IMR-90 (cell line): ENCODE measurements around the gene NTRK2. TPM values are rescaled to one million over a fixed set of nuclear protein-coding genes. Genes with fewer than 3 reads are reported as not detected.

ENCODE experiments used
- ATAC-seq: fragments of 200-7000 bp; cut with Tn5 transposase; 2 replicates; pipeline ENCODE4 v1.9.1; 2020; ENCODE audit warnings: low read depth, mild to moderate bottlenecking, moderate library complexity
- BruUV-seq: library from RNA; stranded (reverse); fragments of 400-500 nt; replicated peaks from 2 replicates; lab custom pipeline; 2021; lab: Mats Ljungman, UMichigan
- CTCF ChIA-PET: fragments of 300-600 bp; formaldehyde crosslinking; extraction: SDS; loops from one replicate; lab custom pipeline; 2021; ENCODE audit warnings: antibody characterized with exemption; lab: Yijun Ruan, JAX
- POLR2A ChIA-PET: fragments of 300-600 bp; sonication (Branson Sonifier 250); formaldehyde crosslinking; loops from one replicate; lab custom pipeline; 2022; ENCODE audit warnings: antibody characterized with exemption; ENCODE audit not compliant: unreplicated experiment; lab: Charles Lee
- DNase-seq: peaks from one replicate; pipeline ENCODE4 v3.0.0; 2013
- H2AFZ ChIP-seq: replicated peaks from 2 replicates; pipeline ENCODE3; 2013; ENCODE audit warnings: low read length, mild to moderate bottlenecking; ENCODE audit not compliant: poor library complexity
- H2AK5ac ChIP-seq: 2 replicates; pipeline ENCODE4 v1.6.1; 2013; ENCODE audit warnings: low read depth, low read length, inconsistent platforms
- H2AK9ac ChIP-seq: replicated peaks from 2 replicates; pipeline ENCODE3; 2013; ENCODE audit warnings: mild to moderate bottlenecking, low read depth, low read length, moderate library complexity; ENCODE audit not compliant: poor library complexity
- H2BK120ac ChIP-seq: 2 replicates; pipeline ENCODE4 v1.6.1; 2013; ENCODE audit warnings: low read depth, low read length, inconsistent platforms
- H2BK15ac ChIP-seq: 3 replicates; pipeline ENCODE4 v1.6.1; 2013; ENCODE audit warnings: low read depth, low read length, inconsistent platforms
- H2BK20ac ChIP-seq: 2 replicates; pipeline ENCODE4 v1.6.1; 2013; ENCODE audit warnings: low read depth, mild to moderate bottlenecking, inconsistent platforms, low read length, moderate library complexity
- H2BK5ac ChIP-seq: 2 replicates; pipeline ENCODE4 v1.6.1; 2013; ENCODE audit warnings: mild to moderate bottlenecking, low read depth, low read length, inconsistent platforms; ENCODE audit not compliant: poor library complexity, severe bottlenecking
- H3K14ac ChIP-seq: replicated peaks from 2 replicates; pipeline ENCODE4 v1.6.1; 2013; ENCODE audit warnings: low read depth, low read length, inconsistent platforms
- H3K18ac ChIP-seq: 2 replicates; pipeline ENCODE4 v1.6.1; 2013; ENCODE audit warnings: low read depth, low read length, control low read depth
- H3K23ac ChIP-seq: 2 replicates; pipeline ENCODE4 v1.6.1; 2013; ENCODE audit warnings: low read depth, low read length, inconsistent platforms
- H3K27ac ChIP-seq: 2 replicates; pipeline ENCODE4 v1.5.1; 2013; ENCODE audit warnings: mild to moderate bottlenecking, control low read depth, low read length; ENCODE audit not compliant: insufficient read depth
- H3K27me3 ChIP-seq: 2 replicates; pipeline ENCODE4 v1.6.1; 2013; ENCODE audit warnings: low read length; ENCODE audit not compliant: control insufficient read depth, insufficient read depth
- H3K36me3 ChIP-seq: 2 replicates; pipeline ENCODE4 v1.6.1; 2013; ENCODE audit warnings: low read length, mixed read lengths; ENCODE audit not compliant: control insufficient read depth, insufficient read depth
- H3K4ac ChIP-seq: 2 replicates; pipeline ENCODE4 v1.6.1; 2013; ENCODE audit warnings: low read depth, low read length, inconsistent platforms
- H3K4me1 ChIP-seq: 2 replicates; pipeline ENCODE4 v1.6.1; 2013; ENCODE audit warnings: low read length, mixed read lengths; ENCODE audit not compliant: control insufficient read depth, insufficient read depth
- H3K4me2 ChIP-seq: 2 replicates; pipeline ENCODE4 v1.6.1; 2013; ENCODE audit warnings: low read depth, mild to moderate bottlenecking, control low read depth, low read length, moderate library complexity
- H3K4me3 ChIP-seq: 2 replicates; pipeline ENCODE4 v1.5.1; 2013; ENCODE audit warnings: low read depth, mild to moderate bottlenecking, control low read depth, low read length, moderate library complexity; ENCODE audit not compliant: insufficient read depth
- H3K56ac ChIP-seq: 2 replicates; pipeline ENCODE4 v1.6.1; 2013; ENCODE audit warnings: low read length, inconsistent platforms; ENCODE audit not compliant: insufficient read depth; ENCODE audit errors: extremely low read depth
- H3K79me1 ChIP-seq, 2 experiments: 2 replicates each; pipeline ENCODE4 v1.6.1; 2013; ENCODE audit warnings: low read length in 2 of 2, inconsistent platforms in 1 of 2, low read depth in 1 of 2
- H3K9ac ChIP-seq: 2 replicates; pipeline ENCODE4 v1.6.1; 2013; ENCODE audit warnings: low read depth, low read length, control low read depth
- H3K9me1 ChIP-seq: 2 replicates; pipeline ENCODE4 v1.6.1; 2013; ENCODE audit warnings: low read length, inconsistent platforms; ENCODE audit not compliant: insufficient read depth
- H3K9me3 ChIP-seq: 2 replicates; pipeline ENCODE4 v1.6.1; 2013; ENCODE audit warnings: low read length; ENCODE audit not compliant: control insufficient read depth, insufficient read depth
- H4K20me1 ChIP-seq: 2 replicates; pipeline ENCODE4 v1.6.1; 2013; ENCODE audit warnings: low read length, inconsistent platforms; ENCODE audit not compliant: insufficient read depth
- H4K5ac ChIP-seq: 2 replicates; pipeline ENCODE4 v1.6.1; 2013; ENCODE audit warnings: mild to moderate bottlenecking, low read depth, low read length, control low read depth
- H4K8ac ChIP-seq, 2 experiments: 2 replicates each; pipeline ENCODE4 v1.6.1; 2013; ENCODE audit warnings: low read depth in 2 of 2, low read length in 2 of 2, control low read depth in 1 of 2, inconsistent platforms in 1 of 2
- H4K91ac ChIP-seq: 2 replicates; pipeline ENCODE4 v1.6.1; 2013; ENCODE audit warnings: low read depth, low read length, inconsistent platforms; ENCODE audit not compliant: insufficient read depth
- CHD1 ChIP-seq: IDR thresholded peaks from 2 replicates; pipeline ENCODE4 v1.6.1; 2012; ENCODE audit warnings: low read depth, low read length, improper control_type of control experiment
- WGBS, 2 experiments: methylation state at CpG; one replicate each; pipeline versions ENCODE4 v1.1.5 to v1.1.7; 2013; ENCODE audit warnings: missing lambda C conversion rate in 2 of 2; ENCODE audit not compliant: insufficient read length in 1 of 2; ENCODE audit errors: extremely low coverage in 2 of 2; 5-methylcytosine and 5-hydroxymethylcytosine counted together
- dilution Hi-C: fragments of 300-500 bp; cut with HindIII; formaldehyde crosslinking; loops from one replicate; pipeline ENCODE4 v1.14.3; 2018; ENCODE audit warnings: low sequenced_read_pairs; ENCODE audit not compliant: unreplicated experiment
- in situ Hi-C: fragments of 300-500 bp; cut with MboI; formaldehyde crosslinking; loops from 3 replicates; pipeline ENCODE4 v1.14.3; 2019; ENCODE audit warnings: low sequenced_read_pairs, inconsistent platforms, mixed read lengths
- intact Hi-C: fragments of 100-400 bp; cut with micrococcal nuclease; formaldehyde crosslinking; loops from 2 replicates; pipeline ENCODE4 v1.10.0; 2022
- polyA plus RNA-seq, 3 experiments: library from polyadenylated mRNA; depleted of rRNA; stranded (reverse); fragments of >200 nt; gene quantifications; 2 replicates each; pipeline ENCODE4 v1.2.3, GENCODE V29; 2012; ENCODE audit warnings: low replicate concordance in 1 of 3
- total RNA-seq: library from RNA; depleted of rRNA; stranded (reverse); fragments of >200 nt; gene quantifications from 2 replicates; pipeline ENCODE4 v1.2.3, GENCODE V29; 2012

The NTRK2 gene
- total and polyA plus RNA-seq, 2 of the 4 experiments (the other 2 are of a cell fraction) = under 0.01 to 0.02 TPM

- no peak overlapping the region for H3K9ac ChIP-seq
- no peak for ATAC-seq
- no peaks in the 10 kb centered on the region for H3K36me3 ChIP-seq
- POLR2A ChIA-PET = no interaction called here
- no peaks in the 10 kb centered on the region for H3K4me1 ChIP-seq
- H3K9me3 ChIP-seq = peaks cover 3% of the 10 kb centered on the region; the same call in 1 of the 2 replicates
- no peak overlapping the region for H2AK9ac ChIP-seq
- intact Hi-C loops (no loop called here), dilution Hi-C loops (no loop called here), in situ Hi-C loops (no loop called here)
- H3K27ac ChIP-seq = no peak overlapping the region
- CTCF ChIA-PET = no interaction called here
- no peak overlapping the region for H3K4me2 ChIP-seq
- no peak for DNase-seq
- no peak overlapping the region for H2AFZ ChIP-seq
- WGBS, 2 experiments = no CpG with 5 or more reads among the region's 3 CpGs
- no peak overlapping the region for H2BK5ac ChIP-seq
- no peaks in the 10 kb centered on the region for H3K27me3 ChIP-seq
- H3K9me1 ChIP-seq = no peaks in the 10 kb centered on the region
- no peak for TF ChIP-seq CHD1
- H2BK15ac ChIP-seq = no peak overlapping the region
- H4K5ac ChIP-seq = no peak overlapping the region
- H4K91ac ChIP-seq = no peak overlapping the region
- H4K20me1 ChIP-seq = no peaks in the 10 kb centered on the region
- H3K4ac ChIP-seq = no peak overlapping the region
- H3K14ac ChIP-seq = no peak overlapping the region
- H2BK120ac ChIP-seq = no peak overlapping the region
- H2BK20ac ChIP-seq = no peak overlapping the region
- no peak overlapping the region for H3K23ac ChIP-seq
- no peak overlapping the region for H3K4me3 ChIP-seq
- H3K79me1 ChIP-seq = no peaks in the 10 kb centered on the region
- no peak overlapping the region for H4K8ac ChIP-seq
- no TSS peak for BruUV-seq
- no peak overlapping the region for H2AK5ac ChIP-seq
- no peak overlapping the region for H3K56ac ChIP-seq
- no peak overlapping the region for H3K18ac ChIP-seq
These were observed 21.8 kb upstream of the NTRK2 start for GRCh38 chr9:84647699-84648098.
